ENCODE data around the gene AGO4. TPM values are rescaled to one million over a fixed set of nuclear protein-coding genes. Genes with fewer than 3 reads are reported as not detected.

AGO4 gene
- total RNA-seq, 1 experiment from 2014 or later, result 8.1 TPM

GRCh38 chr1:35834218-35834617, 26.4 kb downstream of the AGO4 start:
- Mint-ChIP-seq H3K27me3 (ENCODE audit: insufficient read depth, unreplicated experiment) (no peaks in the 10 kb centered on the region), H3K27ac (ENCODE audit: unreplicated experiment) (no peak overlapping the region), H3K4me3 (ENCODE audit: unreplicated experiment) (no peak overlapping the region), H3K4me1 (ENCODE audit: low read depth, unreplicated experiment) (no peaks in the 10 kb centered on the region), H3K9me3 (ENCODE audit: unreplicated experiment) (no peaks in the 10 kb centered on the region), H3K36me3 (ENCODE audit: insufficient read depth, unreplicated experiment) (no peaks in the 10 kb centered on the region)
- intact Hi-C loops (cut with micrococcal nuclease; ENCODE audit: unreplicated experiment), result no loop called here
- H3K27me3 ChIP-seq (replicated peaks; ENCODE audit: control insufficient read depth, insufficient read depth, low read length), result no peaks in the 10 kb centered on the region
- CTCF ChIA-PET, result no interaction called here
- H3K9me3 ChIP-seq, result no peaks in the 10 kb centered on the region
- no peak for TF ChIP-seq CTCF (IDR thresholded peaks at IDR 0.05; ENCODE audit: insufficient read depth in 1 of 2, low read depth in 1 of 2, low read length in 1 of 2, severe bottlenecking in 1 of 2, unreplicated experiment in 1 of 2)
- no peak overlapping the region for H3K4me3 ChIP-seq (ENCODE audit: low read depth, low read length)
- DNase-seq, result no peak
- no TSS peak for BruUV-seq (replicated peaks)
- H3K4me1 ChIP-seq, result no peaks in the 10 kb centered on the region
- POLR2A ChIA-PET, result no interaction called here
- H3K36me3 ChIP-seq (ENCODE audit: control insufficient read depth, insufficient read depth, low read length), result no peaks in the 10 kb centered on the region

GRCh38 chr1:35835398-35835797, 27.6 kb downstream of the AGO4 start:
- TF ChIP-seq CTCF (IDR thresholded peaks at IDR 0.05; ENCODE audit: insufficient read depth in 1 of 2, low read depth in 1 of 2, low read length in 1 of 2, severe bottlenecking in 1 of 2, unreplicated experiment in 1 of 2), result no peak
- ChIA-PET POLR2A (no interaction called here), CTCF (no interaction called here)
- H3K27me3 Mint-ChIP-seq (ENCODE audit: insufficient read depth, unreplicated experiment), result no peaks in the 10 kb centered on the region
- H3K36me3 ChIP-seq (ENCODE audit: control insufficient read depth, insufficient read depth, low read length), result no peaks in the 10 kb centered on the region
- no TSS peak for BruUV-seq (replicated peaks)
- intact Hi-C loops (cut with micrococcal nuclease; ENCODE audit: unreplicated experiment), result no loop called here
- H3K4me1 Mint-ChIP-seq (ENCODE audit: low read depth, unreplicated experiment), result no peaks in the 10 kb centered on the region
- no peak overlapping the region for H3K4me3 ChIP-seq (ENCODE audit: low read depth, low read length)
- no peaks in the 10 kb centered on the region for H3K9me3 ChIP-seq
- peak in 1 of 2 experiments; percentile 33 for DNase-seq
- no peaks in the 10 kb centered on the region for H3K9me3 Mint-ChIP-seq (ENCODE audit: unreplicated experiment)
- no peak overlapping the region for H3K4me3 Mint-ChIP-seq (ENCODE audit: unreplicated experiment)
- no peaks in the 10 kb centered on the region for H3K36me3 Mint-ChIP-seq (ENCODE audit: insufficient read depth, unreplicated experiment)
- H3K27me3 ChIP-seq (replicated peaks; ENCODE audit: control insufficient read depth, insufficient read depth, low read length), result no peaks in the 10 kb centered on the region
- H3K4me1 ChIP-seq, result no peaks in the 10 kb centered on the region
- H3K27ac Mint-ChIP-seq (ENCODE audit: unreplicated experiment), result no peak overlapping the region

- CTCF ChIA-PET, result no interaction called here
- no peak for DNase-seq
- POLR2A ChIA-PET, result no interaction called here
- H3K36me3 ChIP-seq (ENCODE audit: control insufficient read depth, insufficient read depth, low read length), result no peaks in the 10 kb centered on the region
- H3K9me3 ChIP-seq, result no peaks in the 10 kb centered on the region
- H3K27me3 ChIP-seq (replicated peaks; ENCODE audit: control insufficient read depth, insufficient read depth, low read length), result no peaks in the 10 kb centered on the region
- no peaks in the 10 kb centered on the region for H3K36me3 Mint-ChIP-seq (ENCODE audit: insufficient read depth, unreplicated experiment)
- H3K9me3 Mint-ChIP-seq (ENCODE audit: unreplicated experiment), result no peaks in the 10 kb centered on the region
- H3K27me3 Mint-ChIP-seq (ENCODE audit: insufficient read depth, unreplicated experiment), result no peaks in the 10 kb centered on the region
- no peaks in the 10 kb centered on the region for H3K4me1 Mint-ChIP-seq (ENCODE audit: low read depth, unreplicated experiment)
- no peak for TF ChIP-seq CTCF (IDR thresholded peaks at IDR 0.05; ENCODE audit: insufficient read depth in 1 of 2, low read depth in 1 of 2, low read length in 1 of 2, severe bottlenecking in 1 of 2, unreplicated experiment in 1 of 2)
- no TSS peak for BruUV-seq (replicated peaks)
- intact Hi-C loops (cut with micrococcal nuclease; ENCODE audit: unreplicated experiment), result no loop called here
- no peak overlapping the region for H3K4me3 Mint-ChIP-seq (ENCODE audit: unreplicated experiment)
- no peaks in the 10 kb centered on the region for H3K4me1 ChIP-seq
- no peak overlapping the region for H3K27ac Mint-ChIP-seq (ENCODE audit: unreplicated experiment)
- no peak overlapping the region for H3K4me3 ChIP-seq (ENCODE audit: low read depth, low read length)
Observed at GRCh38 chr1:35836734-35837133, 28.9 kb downstream of the AGO4 start.
